BE2C (cell line): ENCODE measurements around the gene STXBP4.

Experiments used
- DNase-seq: peaks from one replicate; pipeline ENCODE4 v3.0.0-alpha.2; 2020
- H3K27me3 ChIP-seq: fragments of 250-450 bp; sonication (Bioruptor Pico); 2 replicates; pipeline ENCODE4 v1.5.1; 2020; ENCODE audit warnings: mild to moderate bottlenecking
- H3K36me3 ChIP-seq: fragments of 250-450 bp; sonication (Bioruptor Pico); 2 replicates; pipeline ENCODE4 v1.5.1; 2020; ENCODE audit warnings: mild to moderate bottlenecking
- H3K4me1 ChIP-seq: fragments of 250-450 bp; sonication (Bioruptor Pico); 2 replicates; pipeline ENCODE4 v1.5.1; 2020
- H3K4me3 ChIP-seq: 2 replicates; pipeline ENCODE4 v1.5.1; 2011; ENCODE audit warnings: low read depth, low read length
- H3K9me3 ChIP-seq: fragments of 250-450 bp; sonication (Bioruptor Pico); 2 replicates; pipeline ENCODE4 v1.5.1; 2020
- TF ChIP-seq, protein P1 (sequence below): IDR thresholded peaks from 2 replicates; pipeline ENCODE4 v1.5.1; 2012; ENCODE audit warnings: mild to moderate bottlenecking, low read depth, low read length

The STXBP4 gene

DNA sequence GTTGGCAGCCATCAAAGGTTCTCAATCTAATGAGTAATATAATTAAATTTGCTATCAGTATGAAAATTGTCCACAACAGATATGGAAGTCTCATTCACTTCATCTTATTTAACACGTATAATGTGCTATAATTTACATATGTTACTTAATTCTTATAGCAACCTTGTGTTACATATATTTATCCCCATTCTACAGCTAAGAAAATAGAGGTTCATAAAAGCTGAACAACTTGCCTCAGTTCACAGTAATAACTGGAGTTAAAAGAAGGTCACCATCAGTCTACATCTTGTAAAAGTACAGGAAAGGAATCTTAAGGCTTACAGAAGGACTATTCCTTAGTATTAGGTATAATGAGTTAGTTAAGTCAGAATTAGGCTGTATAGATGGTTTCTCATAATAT, 27.9 kb downstream of the STXBP4 start:
- no peaks in the 10 kb centered on the region for H3K9me3 ChIP-seq
- no peaks in the 10 kb centered on the region for H3K27me3 ChIP-seq
- TF ChIP-seq, protein P1, sequence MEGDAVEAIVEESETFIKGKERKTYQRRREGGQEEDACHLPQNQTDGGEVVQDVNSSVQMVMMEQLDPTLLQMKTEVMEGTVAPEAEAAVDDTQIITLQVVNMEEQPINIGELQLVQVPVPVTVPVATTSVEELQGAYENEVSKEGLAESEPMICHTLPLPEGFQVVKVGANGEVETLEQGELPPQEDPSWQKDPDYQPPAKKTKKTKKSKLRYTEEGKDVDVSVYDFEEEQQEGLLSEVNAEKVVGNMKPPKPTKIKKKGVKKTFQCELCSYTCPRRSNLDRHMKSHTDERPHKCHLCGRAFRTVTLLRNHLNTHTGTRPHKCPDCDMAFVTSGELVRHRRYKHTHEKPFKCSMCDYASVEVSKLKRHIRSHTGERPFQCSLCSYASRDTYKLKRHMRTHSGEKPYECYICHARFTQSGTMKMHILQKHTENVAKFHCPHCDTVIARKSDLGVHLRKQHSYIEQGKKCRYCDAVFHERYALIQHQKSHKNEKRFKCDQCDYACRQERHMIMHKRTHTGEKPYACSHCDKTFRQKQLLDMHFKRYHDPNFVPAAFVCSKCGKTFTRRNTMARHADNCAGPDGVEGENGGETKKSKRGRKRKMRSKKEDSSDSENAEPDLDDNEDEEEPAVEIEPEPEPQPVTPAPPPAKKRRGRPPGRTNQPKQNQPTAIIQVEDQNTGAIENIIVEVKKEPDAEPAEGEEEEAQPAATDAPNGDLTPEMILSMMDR, result no peak
- no peak overlapping the region for H3K4me3 ChIP-seq
- no peaks in the 10 kb centered on the region; the same call in 1 of the 2 replicates for H3K36me3 ChIP-seq
- H3K4me1 ChIP-seq, result no peaks in the 10 kb centered on the region
- DNase-seq, result no peak

DNA sequence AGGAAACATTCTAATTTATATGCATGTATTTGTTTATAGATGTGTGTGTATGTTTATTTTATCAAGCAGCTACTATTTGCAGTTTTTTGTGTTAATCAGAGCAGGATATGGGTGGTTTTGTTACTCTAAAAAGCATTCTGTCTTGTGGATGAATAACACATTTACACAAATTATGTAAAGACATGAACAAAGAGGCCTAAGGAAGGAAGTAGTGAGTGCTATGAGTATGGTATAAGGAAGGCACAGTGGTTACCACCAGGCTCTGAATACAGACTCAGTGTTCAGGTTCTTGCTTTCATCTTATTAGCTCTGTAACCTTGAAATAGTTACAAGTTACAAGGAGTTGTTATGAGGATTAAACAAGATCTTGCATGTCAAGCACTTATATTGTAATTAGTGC, 33.9 kb downstream of the STXBP4 start:
- TF ChIP-seq, protein P1, result no peak
- Histone ChIP-seq H3K4me1 (no peaks in the 10 kb centered on the region), H3K27me3 (no peaks in the 10 kb centered on the region), H3K9me3 (no peaks in the 10 kb centered on the region), H3K4me3 (no peak overlapping the region), H3K36me3 (no peaks in the 10 kb centered on the region; the same call in 1 of the 2 replicates)
- DNase-seq, result no peak

DNA sequence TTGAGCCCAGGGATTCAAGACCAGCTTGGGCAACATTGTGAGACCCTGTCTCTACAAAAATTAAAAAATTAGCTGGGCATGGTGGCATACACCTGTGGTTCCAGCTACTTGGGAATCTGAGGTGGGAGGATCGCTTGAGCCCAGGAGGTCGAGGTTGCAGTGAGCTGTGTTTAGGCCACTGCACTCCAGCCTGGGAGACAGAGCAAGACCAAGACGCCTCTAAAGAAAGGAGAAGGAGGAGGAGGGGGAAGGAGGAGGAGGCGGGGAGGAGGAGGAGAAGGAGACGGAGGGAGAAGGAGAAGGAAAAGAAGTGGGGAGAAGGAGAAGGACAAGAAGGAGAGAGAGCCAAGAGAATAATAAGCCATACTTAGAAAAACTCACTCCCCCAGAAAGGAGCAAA, 35.9 kb downstream of the STXBP4 start:
- Histone ChIP-seq H3K4me3 (no peak overlapping the region), H3K27me3 (no peaks in the 10 kb centered on the region), H3K9me3 (no peaks in the 10 kb centered on the region), H3K4me1 (no peaks in the 10 kb centered on the region), H3K36me3 (no peaks in the 10 kb centered on the region; the same call in 1 of the 2 replicates)
- TF ChIP-seq, protein P1, result no peak
- no peak for DNase-seq

DNA sequence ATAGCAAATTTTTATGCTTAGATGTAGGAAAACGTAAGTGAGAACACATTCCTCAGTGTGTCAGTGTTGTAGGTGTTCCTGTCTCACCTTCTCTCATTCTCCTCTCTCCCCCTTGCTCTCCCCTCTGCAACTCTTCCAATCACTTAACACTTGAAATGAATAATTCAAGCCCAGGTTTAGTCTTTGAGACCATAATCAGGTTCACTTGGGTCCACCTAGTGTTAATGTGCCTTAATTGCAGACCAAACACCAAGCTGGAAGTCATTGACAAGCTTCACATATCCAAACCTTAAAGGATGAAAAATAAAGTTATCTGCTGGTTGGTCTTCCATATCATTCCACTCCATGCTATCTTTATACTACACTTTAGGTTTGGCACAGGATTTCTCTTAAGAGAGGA, 37.0 kb downstream of the STXBP4 start:
- TF ChIP-seq, protein P1, result peak; percentile 59
- Histone ChIP-seq H3K4me1 (no peaks in the 10 kb centered on the region), H3K4me3 (no peak overlapping the region), H3K9me3 (no peaks in the 10 kb centered on the region), H3K27me3 (no peaks in the 10 kb centered on the region), H3K36me3 (no peaks in the 10 kb centered on the region; the same call in 1 of the 2 replicates)
- peak; percentile 17 for DNase-seq

DNA sequence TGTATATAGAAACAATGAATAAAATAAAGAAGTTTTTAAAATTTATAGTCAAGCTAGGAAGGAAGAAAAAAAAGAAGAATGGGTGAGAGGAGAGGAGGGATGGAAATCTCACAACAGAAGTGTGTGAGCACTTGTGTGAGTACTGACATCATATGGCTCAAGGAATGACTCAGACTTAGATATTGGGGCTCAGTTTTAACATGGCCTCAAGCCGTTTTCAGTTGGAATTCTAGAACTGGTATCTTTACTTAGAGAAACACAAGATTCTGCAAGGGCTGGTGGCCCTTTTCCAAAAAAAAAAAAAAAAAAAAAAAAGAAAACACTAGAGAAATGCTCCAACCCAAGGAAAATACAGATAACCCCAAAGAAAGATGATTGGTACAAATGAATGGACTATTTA, 55.1 kb downstream of the STXBP4 start:
- TF ChIP-seq, protein P1, result no peak
- Histone ChIP-seq H3K27me3 (no peaks in the 10 kb centered on the region), H3K4me3 (no peak overlapping the region), H3K9me3 (no peaks in the 10 kb centered on the region), H3K36me3 (peaks cover 5% of the 10 kb centered on the region), H3K4me1 (no peaks in the 10 kb centered on the region; the same call in 1 of the 2 replicates)
- DNase-seq, result no peak

DNA sequence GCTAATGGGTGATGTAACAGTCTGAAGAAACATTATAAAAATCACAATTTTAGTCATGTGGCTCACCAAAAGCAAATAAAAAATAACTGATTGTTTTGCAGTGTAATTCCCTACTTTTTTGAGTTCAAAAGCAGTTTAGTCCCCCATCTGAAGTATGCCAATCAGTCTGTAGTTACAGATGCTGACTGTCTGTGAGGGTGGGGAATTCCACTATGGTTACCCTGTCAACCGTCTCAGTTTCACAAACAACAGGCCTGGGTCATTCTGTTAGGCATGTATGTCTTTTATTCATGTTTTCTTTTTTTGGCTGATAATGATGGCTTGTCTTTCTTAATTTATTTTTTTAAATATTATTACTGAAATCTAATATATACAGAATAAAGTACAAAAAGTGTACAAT, 69.3 kb downstream of the STXBP4 start:
- H3K4me1 ChIP-seq, result no peaks in the 10 kb centered on the region
- no peaks in the 10 kb centered on the region for H3K36me3 ChIP-seq
- no peak for DNase-seq
- H3K9me3 ChIP-seq, result no peaks in the 10 kb centered on the region
- H3K27me3 ChIP-seq, result no peaks in the 10 kb centered on the region
- TF ChIP-seq, protein P1, result no peak
- H3K4me3 ChIP-seq, result no peak overlapping the region
